Measurements from ENCODE around the gene PSMC3IP.

DNA sequence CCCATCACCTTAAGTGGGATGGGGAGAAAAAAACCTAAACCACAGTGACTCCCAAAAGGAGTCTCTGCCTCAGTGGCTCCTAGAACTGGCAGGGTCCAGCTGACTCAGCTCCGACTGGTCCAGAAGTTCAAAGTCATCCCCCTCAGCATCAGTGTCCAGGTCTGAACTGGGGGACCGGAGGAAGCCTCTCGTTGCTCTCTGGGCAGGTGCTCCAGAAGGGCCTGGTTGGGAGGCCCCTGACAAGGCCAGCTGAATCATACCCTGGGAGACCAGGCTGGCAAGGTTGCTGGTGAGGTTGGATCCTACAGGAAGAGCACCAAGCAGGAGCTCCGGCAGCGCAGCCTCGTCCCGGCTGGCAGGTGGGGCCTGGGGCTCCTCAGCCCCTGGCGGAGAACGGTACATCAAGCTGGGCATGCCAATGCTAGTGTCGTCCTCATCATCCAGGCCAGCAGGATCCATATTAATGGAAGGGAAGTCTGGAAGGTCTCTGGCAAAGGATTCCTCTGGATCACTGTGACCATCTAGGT is 4.3 kb upstream of the PSMC3IP start:
- TF ChIP-seq, protein P1, sequence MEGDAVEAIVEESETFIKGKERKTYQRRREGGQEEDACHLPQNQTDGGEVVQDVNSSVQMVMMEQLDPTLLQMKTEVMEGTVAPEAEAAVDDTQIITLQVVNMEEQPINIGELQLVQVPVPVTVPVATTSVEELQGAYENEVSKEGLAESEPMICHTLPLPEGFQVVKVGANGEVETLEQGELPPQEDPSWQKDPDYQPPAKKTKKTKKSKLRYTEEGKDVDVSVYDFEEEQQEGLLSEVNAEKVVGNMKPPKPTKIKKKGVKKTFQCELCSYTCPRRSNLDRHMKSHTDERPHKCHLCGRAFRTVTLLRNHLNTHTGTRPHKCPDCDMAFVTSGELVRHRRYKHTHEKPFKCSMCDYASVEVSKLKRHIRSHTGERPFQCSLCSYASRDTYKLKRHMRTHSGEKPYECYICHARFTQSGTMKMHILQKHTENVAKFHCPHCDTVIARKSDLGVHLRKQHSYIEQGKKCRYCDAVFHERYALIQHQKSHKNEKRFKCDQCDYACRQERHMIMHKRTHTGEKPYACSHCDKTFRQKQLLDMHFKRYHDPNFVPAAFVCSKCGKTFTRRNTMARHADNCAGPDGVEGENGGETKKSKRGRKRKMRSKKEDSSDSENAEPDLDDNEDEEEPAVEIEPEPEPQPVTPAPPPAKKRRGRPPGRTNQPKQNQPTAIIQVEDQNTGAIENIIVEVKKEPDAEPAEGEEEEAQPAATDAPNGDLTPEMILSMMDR (IDR thresholded peaks at IDR 0.05; ENCODE audit: poor library complexity, severe bottlenecking) = no peak
- TF ChIP-seq POLR2AphosphoS5 (IDR thresholded peaks at IDR 0.05) (no peak), TAF1 (IDR thresholded peaks at IDR 0.05; ENCODE audit: low read depth) (no peak), RAD21 (conservative IDR thresholded peaks at IDR 0.05) (no peak), MXI1 (conservative IDR thresholded peaks at IDR 0.05; ENCODE audit: poor library complexity, severe bottlenecking) (no peak), REST (IDR thresholded peaks at IDR 0.05; ENCODE audit: borderline replicate concordance) (no peak), EZH2 (IDR thresholded peaks at IDR 0.05; ENCODE audit: borderline replicate concordance, insufficient read depth, low read length, poor library complexity, severe bottlenecking) (no peak), EP300 (conservative IDR thresholded peaks at IDR 0.05; ENCODE audit: poor library complexity, severe bottlenecking) (no peak), SMC3 (conservative IDR thresholded peaks at IDR 0.05; ENCODE audit: poor library complexity) (no peak)
